HG03108 (cell line): Measurements from ENCODE around the gene ETNK2.
"Not testable (repeated sequence)": the region's sequence is repeated elsewhere in the genome, so short reads cannot be mapped to it uniquely, and the experiment has no call there.

Experiments
- ATAC-seq: cut with Tn5 transposase; IDR thresholded peaks from one replicate; pipeline ENCODE4 v1.9.1; 2021; ENCODE audit warnings: moderate library complexity; ENCODE audit not compliant: unreplicated experiment

Gene ETNK2

GRCh38 chr1:204104331-204105130 lies 47.3 kb downstream of the ETNK2 start:
- no peak for ATAC-seq

GRCh38 chr1:204103431-204103741 lies 48.5 kb downstream of the ETNK2 start:
- no peak for ATAC-seq

- ATAC-seq, result no peak
Observed at GRCh38 chr1:204102739-204103430, 49.0 kb downstream of the ETNK2 start.

GRCh38 chr1:204102029-204102611 lies 49.7 kb downstream of the ETNK2 start:
- ATAC-seq, result no peak

- ATAC-seq, result not testable (repeated sequence)
Observed at GRCh38 chr1:204099754-204100153, 52.1 kb downstream of the ETNK2 start.

- no peak for ATAC-seq
Observed at GRCh38 chr1:204098683-204099082, 53.2 kb downstream of the ETNK2 start.

- ATAC-seq, result no peak
Observed at GRCh38 chr1:204096931-204097330, 54.9 kb downstream of the ETNK2 start.

GRCh38 chr1:204094856-204095634 lies 56.8 kb downstream of the ETNK2 start:
- no peak for ATAC-seq

GRCh38 chr1:204094313-204094729 lies 57.5 kb downstream of the ETNK2 start:
- ATAC-seq, result no peak

- no peak for ATAC-seq
Observed at GRCh38 chr1:204093781-204094180, 58.1 kb downstream of the ETNK2 start.

GRCh38 chr1:204093421-204093717 lies 58.5 kb downstream of the ETNK2 start:
- ATAC-seq, result no peak

- ATAC-seq, result no peak
Observed at GRCh38 chr1:204092632-204093420, 59.0 kb downstream of the ETNK2 start.

GRCh38 chr1:204091787-204092312 lies 60.0 kb downstream of the ETNK2 start:
- ATAC-seq, result no peak

GRCh38 chr1:204091066-204091465 lies 60.8 kb downstream of the ETNK2 start:
- ATAC-seq, result no peak

- not testable (repeated sequence) for ATAC-seq
Observed at GRCh38 chr1:204090132-204090531, 61.7 kb downstream of the ETNK2 start.

- ATAC-seq, result no peak
Observed at GRCh38 chr1:204089044-204089751, 62.6 kb downstream of the ETNK2 start.

- no peak for ATAC-seq
Observed at GRCh38 chr1:204088596-204088995, 63.2 kb downstream of the ETNK2 start.

GRCh38 chr1:204087893-204088528 lies 63.8 kb downstream of the ETNK2 start:
- no peak for ATAC-seq

- no peak for ATAC-seq
Observed at GRCh38 chr1:204087181-204087892, 64.5 kb downstream of the ETNK2 start.
